ENCODE data around the gene ZBTB7A.
"Not testable (repeated sequence)": the region's sequence is repeated elsewhere in the genome, so short reads cannot be mapped to it uniquely, and the experiment has no call there.

ZBTB7A gene

GRCh38 chr19:4018775-4019504 is 47.8 kb downstream of the ZBTB7A start:
- in situ Hi-C loops (cut with HindIII; ENCODE audit: low sequenced_read_pairs): no loop called here

- in situ Hi-C loops (cut with HindIII; ENCODE audit: low sequenced_read_pairs): no loop called here
Measured at GRCh38 chr19:4018140-4018613, 48.5 kb downstream of the ZBTB7A start.

- in situ Hi-C loops (cut with HindIII; ENCODE audit: low sequenced_read_pairs): no loop called here
Measured at GRCh38 chr19:4016903-4017638, 49.6 kb downstream of the ZBTB7A start.

- in situ Hi-C loops (cut with HindIII; ENCODE audit: low sequenced_read_pairs): no loop called here
Measured at GRCh38 chr19:4016486-4016885, 50.2 kb downstream of the ZBTB7A start.

- in situ Hi-C loops (cut with HindIII; ENCODE audit: low sequenced_read_pairs): no loop called here
Measured at GRCh38 chr19:4015705-4016402, 50.8 kb downstream of the ZBTB7A start.

GRCh38 chr19:4014541-4015491 is 51.9 kb downstream of the ZBTB7A start:
- in situ Hi-C loops (cut with HindIII; ENCODE audit: low sequenced_read_pairs): no loop called here

GRCh38 chr19:4013886-4014540 is 52.7 kb downstream of the ZBTB7A start:
- in situ Hi-C loops (cut with HindIII; ENCODE audit: low sequenced_read_pairs): no loop called here

GRCh38 chr19:4012975-4013634 is 53.6 kb downstream of the ZBTB7A start:
- in situ Hi-C loops (cut with HindIII; ENCODE audit: low sequenced_read_pairs): no loop called here

- in situ Hi-C loops (cut with HindIII; ENCODE audit: low sequenced_read_pairs): no loop called here
Measured at GRCh38 chr19:4012092-4012974, 54.4 kb downstream of the ZBTB7A start.

- in situ Hi-C loops (cut with HindIII; ENCODE audit: low sequenced_read_pairs): not testable (repeated sequence)
Measured at GRCh38 chr19:4011430-4011829, 55.3 kb downstream of the ZBTB7A start.

- in situ Hi-C loops (cut with HindIII; ENCODE audit: low sequenced_read_pairs): no loop called here
Measured at GRCh38 chr19:4010808-4011110, 55.9 kb downstream of the ZBTB7A start.

- in situ Hi-C loops (cut with HindIII; ENCODE audit: low sequenced_read_pairs): no loop called here
Measured at GRCh38 chr19:4009990-4010807, 56.5 kb downstream of the ZBTB7A start.

- in situ Hi-C loops (cut with HindIII; ENCODE audit: low sequenced_read_pairs): no loop called here
Measured at GRCh38 chr19:4007836-4008539, 58.7 kb downstream of the ZBTB7A start.

GRCh38 chr19:4007021-4007835 is 59.5 kb downstream of the ZBTB7A start, which contains the start of gene PIAS4:
Gene PIAS4 (plus strand): TSS chr19:4007736. CDS start chr19:4007761, 25 bp downstream.
- in situ Hi-C loops (cut with HindIII; ENCODE audit: low sequenced_read_pairs): no loop called here

GRCh38 chr19:4005436-4005835 is 61.3 kb downstream of the ZBTB7A start:
- in situ Hi-C loops (cut with HindIII; ENCODE audit: low sequenced_read_pairs): not testable (repeated sequence)

- in situ Hi-C loops (cut with HindIII; ENCODE audit: low sequenced_read_pairs): not testable (repeated sequence)
Measured at GRCh38 chr19:4000798-4001197, 65.9 kb downstream of the ZBTB7A start.
